Measurements from ENCODE around the gene NEXN.

- no peak for TF ChIP-seq MAX (CRISPR knock-in tag; IDR thresholded peaks at IDR 0.05)
- TF ChIP-seq, protein P1, sequence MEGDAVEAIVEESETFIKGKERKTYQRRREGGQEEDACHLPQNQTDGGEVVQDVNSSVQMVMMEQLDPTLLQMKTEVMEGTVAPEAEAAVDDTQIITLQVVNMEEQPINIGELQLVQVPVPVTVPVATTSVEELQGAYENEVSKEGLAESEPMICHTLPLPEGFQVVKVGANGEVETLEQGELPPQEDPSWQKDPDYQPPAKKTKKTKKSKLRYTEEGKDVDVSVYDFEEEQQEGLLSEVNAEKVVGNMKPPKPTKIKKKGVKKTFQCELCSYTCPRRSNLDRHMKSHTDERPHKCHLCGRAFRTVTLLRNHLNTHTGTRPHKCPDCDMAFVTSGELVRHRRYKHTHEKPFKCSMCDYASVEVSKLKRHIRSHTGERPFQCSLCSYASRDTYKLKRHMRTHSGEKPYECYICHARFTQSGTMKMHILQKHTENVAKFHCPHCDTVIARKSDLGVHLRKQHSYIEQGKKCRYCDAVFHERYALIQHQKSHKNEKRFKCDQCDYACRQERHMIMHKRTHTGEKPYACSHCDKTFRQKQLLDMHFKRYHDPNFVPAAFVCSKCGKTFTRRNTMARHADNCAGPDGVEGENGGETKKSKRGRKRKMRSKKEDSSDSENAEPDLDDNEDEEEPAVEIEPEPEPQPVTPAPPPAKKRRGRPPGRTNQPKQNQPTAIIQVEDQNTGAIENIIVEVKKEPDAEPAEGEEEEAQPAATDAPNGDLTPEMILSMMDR (IDR thresholded peaks at IDR 0.05): no peak
- TF ChIP-seq KAT7 (CRISPR knock-in tag; IDR thresholded peaks at IDR 0.05; ENCODE audit: borderline replicate concordance): no peak
- no peak for TF ChIP-seq MYBL2 (CRISPR knock-in tag; IDR thresholded peaks at IDR 0.05)
- no peak for TF ChIP-seq ZBTB21 (CRISPR knock-in tag; IDR thresholded peaks at IDR 0.05; ENCODE audit: borderline replicate concordance)
- TF ChIP-seq NR2C2 (CRISPR knock-in tag; IDR thresholded peaks at IDR 0.05): no peak
- TF ChIP-seq JUN (CRISPR knock-in tag; IDR thresholded peaks at IDR 0.05): no peak
Measured at GRCh38 chr1:77987919-77988318, 99.5 kb downstream of the NEXN start.
